H1 (cell line): ENCODE measurements around the gene ZBTB16. TPM values are rescaled to one million over a fixed set of nuclear protein-coding genes. Genes with fewer than 3 reads are reported as not detected.

Experiments used
- CTCF ChIA-PET: fragments of 300-600 bp; sonication (Branson Sonifier 250); formaldehyde crosslinking; loops from one replicate; lab custom pipeline; 2021; ENCODE audit not compliant: partially characterized antibody; lab: Charles Lee
- POLR2A ChIA-PET: fragments of 300-600 bp; sonication (Branson Sonifier 250); formaldehyde crosslinking; loops from one replicate; lab custom pipeline; 2021; ENCODE audit warnings: inconsistent platforms; ENCODE audit not compliant: partially characterized antibody; lab: Charles Lee
- DNase-seq, 2 experiments: peaks; one replicate each; pipeline versions ENCODE4 v3.0.0 to v3.0.0-alpha.2; 2010 to 2022; ENCODE audit warnings: low spot score in 2 of 2, low read depth in 1 of 2, mixed read lengths in 1 of 2
- FAIRE-seq: peaks from 2 replicates; lab custom pipeline; 2011; peaks lifted over from hg19 to GRCh38; lab: Jason Lieb, UNC
- H2AFZ ChIP-seq: 2 replicates; pipeline ENCODE4 v1.8.1; 2012; ENCODE audit warnings: low read length, inconsistent platforms
- H2AK5ac ChIP-seq: 2 replicates; pipeline ENCODE4 v1.6.1; 2013; ENCODE audit warnings: low read depth, low read length
- H2BK120ac ChIP-seq: replicated peaks from 2 replicates; pipeline ENCODE3; 2013; ENCODE audit warnings: low read depth, low read length, inconsistent platforms
- H2BK12ac ChIP-seq: 2 replicates; pipeline ENCODE4 v1.6.1; 2013; ENCODE audit warnings: low read depth, low read length
- H2BK15ac ChIP-seq: 2 replicates; pipeline ENCODE4 v1.6.1; 2013; ENCODE audit warnings: low read length
- H2BK20ac ChIP-seq: 2 replicates; pipeline ENCODE4 v1.6.1; 2013; ENCODE audit warnings: low read length
- H2BK5ac ChIP-seq: 2 replicates; pipeline ENCODE4 v1.6.1; 2013; ENCODE audit warnings: low read depth, low read length
- H3K14ac ChIP-seq: 2 replicates; pipeline ENCODE4 v1.6.1; 2013; ENCODE audit warnings: inconsistent platforms; ENCODE audit not compliant: insufficient read length
- H3K18ac ChIP-seq: 2 replicates; pipeline ENCODE4 v1.6.1; 2013; ENCODE audit warnings: low read length; ENCODE audit errors: extremely low read depth
- H3K23ac ChIP-seq: 2 replicates; pipeline ENCODE4 v1.6.1; 2013; ENCODE audit warnings: inconsistent platforms; ENCODE audit not compliant: insufficient read length
- H3K23me2 ChIP-seq: 2 replicates; pipeline ENCODE4 v1.6.1; 2013; ENCODE audit warnings: low read depth, low read length
- H3K27ac ChIP-seq: 2 replicates; pipeline ENCODE4 v1.6.1; 2011; ENCODE audit warnings: low read depth, low read length, inconsistent platforms
- H3K27me3 ChIP-seq, 4 experiments: replicated peaks in 1 of 4; 1 replicate in 1 of 4; 2 replicates in 3 of 4; pipeline versions ENCODE4 v1.6.1 to v1.8.1; 2011 to 2013; ENCODE audit warnings: low read length in 3 of 4, mild to moderate bottlenecking in 3 of 4, inconsistent platforms in 2 of 4, mixed read lengths in 2 of 4, moderate library complexity in 1 of 4; ENCODE audit not compliant: control insufficient read depth in 3 of 4, insufficient read depth in 3 of 4; ENCODE audit errors: extremely low read depth in 1 of 4
- H3K36me3 ChIP-seq, 4 experiments: 2 replicates each; pipeline versions ENCODE4 v1.6.1 to v1.8.1; 2011 to 2013; ENCODE audit warnings: mild to moderate bottlenecking in 4 of 4, low read length in 3 of 4, moderate library complexity in 2 of 4, control low read depth in 1 of 4, inconsistent platforms in 1 of 4; ENCODE audit not compliant: insufficient read depth in 4 of 4, control insufficient read depth in 2 of 4
- H3K4ac ChIP-seq: replicated peaks from 2 replicates; pipeline ENCODE3; 2013; ENCODE audit warnings: low read length, low read depth, mixed read lengths, inconsistent platforms; ENCODE audit not compliant: insufficient read length
- H3K4me1 ChIP-seq, 4 experiments: replicated peaks in 1 of 4; 1 replicate in 1 of 4; 2 replicates in 3 of 4; pipeline versions ENCODE4 v1.6.1 to v1.8.1; 2011 to 2013; ENCODE audit warnings: low read length in 3 of 4, inconsistent platforms in 2 of 4, mixed read lengths in 1 of 4; ENCODE audit not compliant: insufficient read depth in 4 of 4, control insufficient read depth in 3 of 4
- H3K4me2 ChIP-seq, 2 experiments: 2 replicates each; pipeline versions ENCODE4 v1.6.1 to v1.8.1; 2011 to 2013; ENCODE audit warnings: low read depth in 2 of 2, low read length in 2 of 2, control low read depth in 1 of 2, inconsistent platforms in 1 of 2, mild to moderate bottlenecking in 1 of 2; ENCODE audit not compliant: insufficient read depth in 1 of 2
- H3K4me3 ChIP-seq, 4 experiments: fragments of 200-600, 300-600 bp in 1 of 4; sonication (generic), shearing (Covaris generic), sonication (Bioruptor Twin) in 1 of 4; 2 replicates each; pipeline versions ENCODE4 v1.5.1 to v1.8.1; 2011 to 2016; ENCODE audit warnings: low read length in 4 of 4, low read depth in 3 of 4, control low read depth in 2 of 4, inconsistent platforms in 2 of 4, mild to moderate bottlenecking in 2 of 4, mixed read lengths in 1 of 4, moderate library complexity in 1 of 4; ENCODE audit not compliant: insufficient read depth in 2 of 4; ENCODE audit errors: extremely low read depth in 1 of 4
- H3K56ac ChIP-seq: replicated peaks from 2 replicates; pipeline ENCODE3; 2013; ENCODE audit warnings: low read depth, mild to moderate bottlenecking, mixed read lengths, low read length, inconsistent platforms; ENCODE audit not compliant: insufficient read length
- H3K79me1 ChIP-seq: 2 replicates; pipeline ENCODE4 v1.6.1; 2013; ENCODE audit warnings: low read depth, low read length, control low read depth
- H3K79me2 ChIP-seq, 2 experiments: 2 replicates each; pipeline versions ENCODE4 v1.6.1 to v1.8.1; 2012 to 2013; ENCODE audit warnings: low read length in 2 of 2, mild to moderate bottlenecking in 2 of 2, inconsistent platforms in 1 of 2; ENCODE audit not compliant: insufficient read depth in 2 of 2, control insufficient read depth in 1 of 2
- H3K9ac ChIP-seq, 4 experiments: replicated peaks in 1 of 4; 1 replicate in 1 of 4; 2 replicates in 3 of 4; pipeline versions ENCODE4 v1.6.1 to v1.8.1; 2011 to 2013; ENCODE audit warnings: low read depth in 3 of 4, low read length in 3 of 4, control low read depth in 2 of 4, mild to moderate bottlenecking in 2 of 4, moderate library complexity in 2 of 4, inconsistent platforms in 1 of 4; ENCODE audit errors: extremely low read depth in 1 of 4
- H3K9me3 ChIP-seq, 2 experiments: 2 replicates each; pipeline versions ENCODE4 v1.6.1 to v1.8.1; 2012 to 2013; ENCODE audit warnings: mild to moderate bottlenecking in 2 of 2, moderate library complexity in 2 of 2, control low read depth in 1 of 2, inconsistent platforms in 1 of 2, low read depth in 1 of 2, low read length in 1 of 2, mixed read lengths in 1 of 2; ENCODE audit not compliant: insufficient read depth in 2 of 2
- H4K20me1 ChIP-seq, 2 experiments: replicated peaks in 1 of 2; 2 replicates each; pipeline versions ENCODE3 to v1.8.1; 2011 to 2013; ENCODE audit warnings: inconsistent platforms in 2 of 2, low read length in 2 of 2, mild to moderate bottlenecking in 1 of 2; ENCODE audit not compliant: insufficient read depth in 2 of 2, control insufficient read depth in 1 of 2
- H4K5ac ChIP-seq: 2 replicates; pipeline ENCODE4 v1.6.1; 2013; ENCODE audit warnings: low read length, low read depth, mixed read lengths, inconsistent platforms; ENCODE audit not compliant: insufficient read length
- H4K8ac ChIP-seq: 2 replicates; pipeline ENCODE4 v1.8.0; 2013; ENCODE audit warnings: mild to moderate bottlenecking, moderate library complexity, low read length, inconsistent platforms; ENCODE audit not compliant: insufficient read depth; ENCODE audit errors: extremely low read depth
- H4K91ac ChIP-seq: replicated peaks from 2 replicates; pipeline ENCODE3; 2013; ENCODE audit warnings: low read length, mixed read lengths, inconsistent platforms; ENCODE audit not compliant: insufficient read length
- ATF2 ChIP-seq: IDR thresholded peaks from 2 replicates; pipeline ENCODE4 v1.6.1; 2012; ENCODE audit warnings: low read length, inconsistent platforms
- HDAC6 ChIP-seq: IDR thresholded peaks from one replicate; pipeline ENCODE4 v1.7.1; 2012; ENCODE audit warnings: low read depth, mild to moderate bottlenecking, inconsistent platforms, low read length, moderate library complexity
- KDM4A ChIP-seq: IDR thresholded peaks from one replicate; pipeline ENCODE4 v1.7.1; 2012; ENCODE audit warnings: low read depth, mild to moderate bottlenecking, moderate library complexity, low read length, inconsistent platforms; ENCODE audit not compliant: severe bottlenecking
- TAF7 ChIP-seq: optimal IDR thresholded peaks from 2 replicates; pipeline ENCODE3; 2011; ENCODE audit warnings: low read depth, mild to moderate bottlenecking, inconsistent platforms, low read length, moderate library complexity, borderline replicate concordance
- WGBS, 2 experiments: shearing (Covaris generic) in 1 of 2; methylation state at CpG; one replicate each; pipeline versions ENCODE4 v1.1.6 to v1.1.7; 2013 to 2015; ENCODE audit warnings: low lambda C conversion rate in 2 of 2, mixed read lengths in 2 of 2, inconsistent platforms in 1 of 2, low coverage in 1 of 2, missing lambda C conversion rate in 1 of 2; ENCODE audit not compliant: insufficient replicate concordance in 2 of 2, insufficient coverage in 1 of 2, insufficient read length in 1 of 2; ENCODE audit errors: extremely low coverage in 1 of 2, missing lambda C conversion rate in 1 of 2; 5-methylcytosine and 5-hydroxymethylcytosine counted together
- polyA plus RNA-seq, 7 experiments: library from polyadenylated mRNA; depleted of rRNA in 3 of 7; stranded (reverse) in 5 of 7; unstranded in 2 of 7; fragments of >200 nt in 5 of 7; fragments of 200-250 nt in 2 of 7; gene quantifications; 1 replicate in 5 of 7; 2 replicates in 1 of 7; 4 replicates in 1 of 7; pipeline versions ENCODE4 v1.2.1 to v1.2.3, GENCODE V29; 2011 to 2013; ENCODE audit warnings: missing spikeins in 2 of 7, mixed read lengths in 2 of 7
- total RNA-seq: library from RNA; stranded (reverse); fragmentation: NEBNext Ultra II Directional; extraction: Animal tissue kit (Norgen Biotek cat#: 25700); gene quantifications from 2 replicates; pipeline ENCODE4 v1.2.1, GENCODE V29; 2021

The ZBTB16 gene
- total and polyA plus RNA-seq, 2 of the 8 experiments (the other 6 are each of a cell fraction or from before 2014, with no cell fraction given): 0.12 to 0.61 TPM

GRCh38 chr11:114080769-114081168 is 21.3 kb downstream of the ZBTB16 start:
- Histone ChIP-seq H3K4me3 (no peak overlapping the region), H4K5ac (no peak overlapping the region), H2BK5ac (no peak overlapping the region), H4K8ac (no peak overlapping the region), H3K27ac (no peak overlapping the region), H3K36me3 (no peaks in the 10 kb centered on the region), H2BK20ac (no peak overlapping the region), H2BK15ac (no peak overlapping the region), H4K91ac (no peak overlapping the region), H3K23ac (no peak overlapping the region), H3K79me2 (no peaks in the 10 kb centered on the region), H3K56ac (no peak overlapping the region), H4K20me1 (no peaks in the 10 kb centered on the region), H2AFZ (no peak overlapping the region), H3K27me3 (peaks cover 1 to 31% (median 27%) of the 10 kb centered on the region in 4 experiments; a peak in 6 of 7 replicates), H2BK12ac (no peak overlapping the region), H3K9me3 (no peaks in the 10 kb centered on the region), H2BK120ac (no peak overlapping the region), H3K9ac (no peak overlapping the region), H3K4me2 (no peak overlapping the region), H3K4ac (no peak overlapping the region), H3K14ac (no peak overlapping the region), H3K18ac (no peak overlapping the region), H3K4me1 (peaks cover 0 to 11% (median 7%) of the 10 kb centered on the region in 4 experiments; a peak in 6 of 7 replicates), H2AK5ac (no peak overlapping the region)
- ChIA-PET POLR2A (no interaction called here), CTCF (interaction anchor here (0.6 to 1.3 kb wide), 3 partner anchors 19 to 48 kb away, joined by 3 to 7 read pairs (median 3); no protein-coding TSS in a partner anchor)
- FAIRE-seq (no peak), DNase-seq (no peak)
- TF ChIP-seq TAF7 (no peak), HDAC6 (no peak), KDM4A (no peak), ATF2 (no peak)
- TF ChIP-seq, all 59 proteins: peak for 0
- H3K23me2 ChIP-seq: no peaks in the 10 kb centered on the region; the same call in 1 of the 2 replicates
- 82% methylated on average over 3 of the region's 3 CpGs; no CpG with 5 or more reads in 1 of the 2 experiments for WGBS, 2 experiments
- no peaks in the 10 kb centered on the region for H3K79me1 ChIP-seq
